Activated naive CD4-positive, alpha-beta T cell treated with anti-CD3 and anti-CD28 coated beads, Interleukin-2, amount 50 U/mL, for 16 hours (primary cell): ENCODE measurements around the gene NLRC5.
"Not testable (repeated sequence)": the region's sequence is repeated elsewhere in the genome, so short reads cannot be mapped to it uniquely, and the experiment has no call there.

Experiments
- DNase-seq: peaks from one replicate; pipeline ENCODE4 v3.0.0-alpha.2; 2020

Gene NLRC5

GRCh38 chr16:56984639-56985038, 4.7 kb upstream of the NLRC5 start:
- DNase-seq, result no peak

- DNase-seq, result no peak
Measured at GRCh38 chr16:56985288-56985961, 3.9 kb upstream of the NLRC5 start.

GRCh38 chr16:56985962-56986360, 3.4 kb upstream of the NLRC5 start:
- no peak for DNase-seq

GRCh38 chr16:56986361-56986760, 3.0 kb upstream of the NLRC5 start:
- no peak for DNase-seq

- DNase-seq, result not testable (repeated sequence)
Measured at GRCh38 chr16:56986908-56987307, 2.4 kb upstream of the NLRC5 start.

- no peak for DNase-seq
Measured at GRCh38 chr16:56987692-56988091, 1.7 kb upstream of the NLRC5 start.

- no peak for DNase-seq
Measured at GRCh38 chr16:56988161-56988947, 1.0 kb upstream of the NLRC5 start.

- no peak for DNase-seq
Measured at GRCh38 chr16:56989988-56990387, 631 bp downstream of the NLRC5 start.

- no peak for DNase-seq
Measured at GRCh38 chr16:56990407-56991286, 1.3 kb downstream of the NLRC5 start.

GRCh38 chr16:56992431-56992830, 3.1 kb downstream of the NLRC5 start:
- not testable (repeated sequence) for DNase-seq

GRCh38 chr16:56993204-56993603, 3.8 kb downstream of the NLRC5 start:
- no peak for DNase-seq

- no peak for DNase-seq
Measured at GRCh38 chr16:56994311-56994710, 5.0 kb downstream of the NLRC5 start.

GRCh38 chr16:56995136-56995805, 5.9 kb downstream of the NLRC5 start:
- DNase-seq, result no peak

GRCh38 chr16:56997264-56997663, 7.9 kb downstream of the NLRC5 start:
- no peak for DNase-seq

GRCh38 chr16:56997931-56998330, 8.6 kb downstream of the NLRC5 start:
- no peak for DNase-seq

- no peak for DNase-seq
Measured at GRCh38 chr16:56998352-56998751, 9.0 kb downstream of the NLRC5 start.

GRCh38 chr16:56998861-56999260, 9.5 kb downstream of the NLRC5 start:
- DNase-seq, result no peak

GRCh38 chr16:56999409-57000270, 10.3 kb downstream of the NLRC5 start:
- DNase-seq, result peak; percentile 42

- DNase-seq, result peak; percentile 54
Measured at GRCh38 chr16:57000271-57001025, 11.1 kb downstream of the NLRC5 start.

GRCh38 chr16:57001026-57001679, 11.8 kb downstream of the NLRC5 start:
- DNase-seq, result no peak
